22Rv1 (cell line): ENCODE results near the gene DOCK10.

Experiments
- CTCF ChIP-seq: fragments of 450-650 bp; IDR thresholded peaks from 2 replicates; pipeline ENCODE4 v1.5.1; 2017; ENCODE audit warnings: mild to moderate bottlenecking
- ZFX ChIP-seq: fragments of 450-650 bp; IDR thresholded peaks from 2 replicates; pipeline ENCODE4 v1.6.1; 2017; ENCODE audit warnings: antibody characterized with exemption, borderline replicate concordance

DNA sequence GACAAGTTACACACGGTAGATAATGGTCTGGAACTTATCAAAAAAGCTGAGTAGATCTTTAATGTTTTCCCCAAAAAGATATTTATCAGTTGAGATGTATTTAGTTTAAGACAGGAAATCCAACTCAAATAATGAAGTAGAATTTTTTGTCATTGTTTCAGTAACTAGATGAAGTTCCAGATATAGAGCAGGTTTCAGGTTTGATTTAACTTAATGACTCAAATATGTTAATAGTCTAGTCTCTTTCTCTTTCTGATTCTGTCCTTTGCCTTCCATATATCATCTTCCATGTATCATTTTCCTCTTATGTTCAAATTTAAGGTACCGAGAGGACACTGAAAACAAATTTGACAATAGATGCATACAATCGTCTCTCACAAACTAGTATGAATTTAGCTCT, 23.6 kb upstream of the DOCK10 start:
- TF ChIP-seq CTCF = no peak
- no peak for TF ChIP-seq ZFX
